A673 (cell line): ENCODE results near the gene INTS15. TPM values are rescaled to one million over a fixed set of nuclear protein-coding genes. Genes with fewer than 3 reads are reported as not detected.
"Not testable (repeated sequence)": the region's sequence is repeated elsewhere in the genome, so short reads cannot be mapped to it uniquely, and the experiment has no call there.

Source experiments
- BruUV-seq: library from RNA; stranded (reverse); fragments of 400-500 nt; replicated peaks from 2 replicates; lab custom pipeline; 2021; lab: Mats Ljungman, UMichigan
- CTCF ChIA-PET: fragments of 300-600 bp; sonication (Branson Sonifier 250); formaldehyde crosslinking; loops from one replicate; lab custom pipeline; 2022; ENCODE audit warnings: antibody characterized with exemption; lab: Charles Lee
- POLR2A ChIA-PET: fragments of 300-600 bp; sonication (Branson Sonifier 250); formaldehyde crosslinking; loops from one replicate; lab custom pipeline; 2022; ENCODE audit warnings: antibody characterized with exemption; ENCODE audit not compliant: low non-redundant PET; lab: Charles Lee
- DNase-seq: peaks from one replicate; pipeline ENCODE4 v3.0.0-alpha.2; 2015; ENCODE audit warnings: low spot score
- H3K27ac ChIP-seq: fragments of 200-600 bp; sonication (generic); 2 replicates; pipeline ENCODE4 v1.5.1; 2016; ENCODE audit warnings: mixed run types, low read depth, mild to moderate bottlenecking, mixed read lengths, antibody characterized with exemption, low read length; ENCODE audit not compliant: poor library complexity, severe bottlenecking
- H3K27me3 ChIP-seq: fragments of 200-600 bp; sonication (generic); replicated peaks from 2 replicates; pipeline ENCODE4 v1.6.1; 2017; ENCODE audit warnings: mixed run types, low read depth, mild to moderate bottlenecking, mixed read lengths, antibody characterized with exemption, low read length; ENCODE audit not compliant: insufficient read depth, poor library complexity
- H3K36me3 ChIP-seq: fragments of 200-600 bp; sonication (generic); 2 replicates; pipeline ENCODE4 v1.6.1; 2016; ENCODE audit warnings: mixed run types, mild to moderate bottlenecking, mixed read lengths, antibody characterized with exemption, low read length; ENCODE audit not compliant: insufficient read depth, poor library complexity, severe bottlenecking
- H3K4me1 ChIP-seq: fragments of 200-600 bp; sonication (generic); 2 replicates; pipeline ENCODE4 v1.6.1; 2017; ENCODE audit warnings: mixed run types, mild to moderate bottlenecking, mixed read lengths, antibody characterized with exemption, low read length; ENCODE audit not compliant: insufficient read depth, poor library complexity, severe bottlenecking
- H3K4me3 ChIP-seq: fragments of 200-600 bp; sonication (generic); 2 replicates; pipeline ENCODE4 v1.5.1; 2016; ENCODE audit warnings: low read depth, mixed run types, mild to moderate bottlenecking, mixed read lengths, low read length; ENCODE audit not compliant: poor library complexity, severe bottlenecking
- H3K9me3 ChIP-seq: fragments of 200-600 bp; sonication (generic); 2 replicates; pipeline ENCODE4 v1.6.1; 2016; ENCODE audit warnings: mixed run types, low read depth, mild to moderate bottlenecking, mixed read lengths, antibody characterized with exemption, low read length; ENCODE audit not compliant: poor library complexity, severe bottlenecking
- CTCF ChIP-seq: fragments of 300-800, 200-600 bp; sonication (generic); conservative IDR thresholded peaks from 2 replicates; pipeline ENCODE4 v1.5.1; 2017; ENCODE audit warnings: low read depth, mild to moderate bottlenecking, antibody characterized with exemption, low read length, moderate library complexity, mixed read lengths
- EZH2 ChIP-seq: fragments of 200-600 bp; sonication (generic); IDR thresholded peaks from 2 replicates; pipeline ENCODE4 v1.6.1; 2017; ENCODE audit warnings: borderline replicate concordance, low read depth, mild to moderate bottlenecking, mixed read lengths, antibody characterized with exemption, low read length; ENCODE audit not compliant: poor library complexity, severe bottlenecking
- intact Hi-C: fragments of 100-400 bp; cut with micrococcal nuclease; formaldehyde crosslinking; loops from one replicate; pipeline ENCODE4 v1.10.0; 2022; ENCODE audit not compliant: unreplicated experiment
- total RNA-seq: library from RNA; stranded (reverse); gene quantifications from 2 replicates; pipeline ENCODE4 v1.2.3, GENCODE V29; 2021

The INTS15 gene
- total RNA-seq, 1 experiment from 2014 or later, result 39.7 TPM

GRCh38 chr7:6571160-6571779, 18.6 kb upstream of the INTS15 start:
- Histone ChIP-seq H3K4me3 (no peak overlapping the region), H3K36me3 (no peaks in the 10 kb centered on the region), H3K27me3 (no peaks in the 10 kb centered on the region), H3K27ac (no peak overlapping the region), H3K4me1 (no peaks in the 10 kb centered on the region), H3K9me3 (no peaks in the 10 kb centered on the region)
- ChIA-PET POLR2A (no interaction called here), CTCF (interaction anchor here (0.5 kb wide), 1 partner anchor 294 kb away, joined by 4 read pairs; no protein-coding TSS in a partner anchor)
- no peak for DNase-seq
- intact Hi-C loops, result loop anchor here (5.0 kb wide), 1 partner anchor 54 kb away; no protein-coding TSS in a partner anchor
- BruUV-seq, result no TSS peak
- no peak for TF ChIP-seq EZH2
- TF ChIP-seq CTCF, result no peak

- DNase-seq, result no peak
- ChIA-PET CTCF (interaction anchor here (1.4 kb wide), 2 partner anchors 45 to 60 kb away, joined by 3 to 5 read pairs; no protein-coding TSS in a partner anchor), POLR2A (no interaction called here)
- no peak for TF ChIP-seq CTCF
- TF ChIP-seq EZH2, result no peak
- intact Hi-C loops, result no loop called here
- Histone ChIP-seq H3K27ac (no peak overlapping the region), H3K4me3 (no peak overlapping the region), H3K36me3 (peaks cover 1% of the 10 kb centered on the region), H3K9me3 (no peaks in the 10 kb centered on the region), H3K27me3 (no peaks in the 10 kb centered on the region), H3K4me1 (no peaks in the 10 kb centered on the region)
- no TSS peak for BruUV-seq
These were observed 14.4 kb upstream of the INTS15 start for GRCh38 chr7:6575281-6576023.

GRCh38 chr7:6576024-6576866, 13.6 kb upstream of the INTS15 start:
- ChIA-PET POLR2A (no interaction called here), CTCF (interaction anchor here (0.6 to 1.4 kb wide), 3 partner anchors 11 to 83 kb away, joined by 3 to 8 read pairs (median 5); no protein-coding TSS in a partner anchor)
- Histone ChIP-seq H3K4me3 (peak overlapping the region; percentile 93), H3K27ac (no peak overlapping the region), H3K4me1 (no peaks in the 10 kb centered on the region), H3K36me3 (peaks cover 5% of the 10 kb centered on the region), H3K9me3 (no peaks in the 10 kb centered on the region), H3K27me3 (no peaks in the 10 kb centered on the region)
- intact Hi-C loops, result no loop called here
- TSS peak; percentile 94 for BruUV-seq
- TF ChIP-seq CTCF, result 0 out of 2 replicates have a peak, but pooled peaks have one; percentile 12
- TF ChIP-seq EZH2, result no peak
- no peak for DNase-seq

- intact Hi-C loops, DNase-seq, H3K36me3 ChIP-seq, H3K27me3 ChIP-seq, H3K4me1 ChIP-seq, POLR2A ChIA-PET, H3K9me3 ChIP-seq, BruUV-seq: not testable (repeated sequence)
- CTCF ChIA-PET, result interaction anchor here (0.6 kb wide), 2 partner anchors 12 to 82 kb away, joined by 3 to 8 read pairs; no protein-coding TSS in a partner anchor
- Histone ChIP-seq H3K27ac (peak overlapping the region; percentile 97), H3K4me3 (peak overlapping the region; percentile 93)
These were observed 12.9 kb upstream of the INTS15 start for GRCh38 chr7:6576867-6577368.
